Spleen (tissue), 7 donors: ENCODE results near the gene RC3H1.

Experiments
- CTCF ChIP-seq, 11 experiments: fragments of 200-600 bp in 7 of 11; fragments of 450-650 bp in 4 of 11; sonication (generic) in 4 of 11; IDR thresholded peaks in 8 of 11; conservative IDR thresholded peaks in 3 of 11; 1 replicate in 7 of 11; 2 replicates in 4 of 11; pipeline versions ENCODE4 v1.4.0 to v1.8.0; 2016 to 2021; ENCODE audit warnings: antibody characterized with exemption in 11 of 11, inconsistent platforms in 4 of 11, mild to moderate bottlenecking in 1 of 11
- POLR2AphosphoS5 ChIP-seq, 3 donors: sonication (generic); formaldehyde crosslinking; IDR thresholded peaks; one replicate each; pipeline ENCODE4 v1.5.1; 2017; ENCODE audit warnings: antibody characterized with exemption in 3 of 3
- donor health status: DM: no; HTN: no; CAD: no; lungs with moderate emphysema.
- donor health status: DM: no; HTN: no; CAD: no.
- donor health status: DM: no; HTN: no; CAD: no.

GRCh38 chr1:174023440-174023839 is 1.3 kb upstream of the RC3H1 start:
- TF ChIP-seq CTCF (IDR thresholded peaks at IDR 0.05 in 8 of 11, conservative IDR thresholded peaks at IDR 0.05 in 3 of 11) (no peak), POLR2AphosphoS5 (IDR thresholded peaks at IDR 0.05) (no peak)
